Neural crest cell (in vitro differentiated cells): Measurements from ENCODE around the gene COL5A2. TPM values are rescaled to one million over a fixed set of nuclear protein-coding genes. Genes with fewer than 3 reads are reported as not detected.

Source experiments
- DNase-seq: peaks from one replicate; pipeline ENCODE4 v3.0.0; 2021; ENCODE audit warnings: low read depth, mixed read lengths, low spot score
- H3K27ac Mint-ChIP-seq: one replicate; pipeline ENCODE4 v1.8.0; 2021; ENCODE audit warnings: mild to moderate bottlenecking, mixed read lengths; ENCODE audit not compliant: unreplicated experiment
- H3K27me3 Mint-ChIP-seq: 2 replicates; pipeline ENCODE4 v1.8.0; 2021; ENCODE audit warnings: low read depth, mild to moderate bottlenecking, mixed read lengths
- H3K36me3 Mint-ChIP-seq: 2 replicates; pipeline ENCODE4 v1.8.0; 2021; ENCODE audit warnings: low read depth, mild to moderate bottlenecking, mixed read lengths
- H3K4me1 Mint-ChIP-seq: 2 replicates; pipeline ENCODE4 v1.8.0; 2021; ENCODE audit warnings: mixed read lengths
- H3K4me3 Mint-ChIP-seq: one replicate; pipeline ENCODE4 v1.8.0; 2021; ENCODE audit warnings: mild to moderate bottlenecking, mixed read lengths
- H3K9me3 Mint-ChIP-seq: 2 replicates; pipeline ENCODE4 v1.8.0; 2021; ENCODE audit warnings: mixed read lengths
- CTCF ChIP-seq: fragments of 200-600 bp; sonication (generic); conservative IDR thresholded peaks from 2 replicates; pipeline ENCODE4 v1.5.0; 2021; ENCODE audit warnings: antibody characterized with exemption, mild to moderate bottlenecking
- total RNA-seq: library from RNA; stranded (reverse); gene quantifications from 2 replicates; pipeline ENCODE4 v1.2.1, GENCODE V29; 2021

COL5A2 gene
- total RNA-seq, 1 donor from 2014 or later, result 62.6 TPM

- no peaks in the 10 kb centered on the region for H3K36me3 Mint-ChIP-seq
- peaks cover 27% of the 10 kb centered on the region for H3K4me1 Mint-ChIP-seq
- no peaks in the 10 kb centered on the region for H3K9me3 Mint-ChIP-seq
- H3K27me3 Mint-ChIP-seq, result no peaks in the 10 kb centered on the region
- H3K27ac Mint-ChIP-seq, result no peak overlapping the region
- no peak overlapping the region for H3K4me3 Mint-ChIP-seq
- no peak for DNase-seq
- no peak for TF ChIP-seq CTCF
These were observed 62.6 kb downstream of the COL5A2 start for GRCh38 chr2:189116979-189117378.

GRCh38 chr2:189116087-189116486 lies 63.5 kb downstream of the COL5A2 start:
- no peak for DNase-seq
- TF ChIP-seq CTCF, result no peak
- Mint-ChIP-seq H3K4me3 (no peak overlapping the region), H3K9me3 (no peaks in the 10 kb centered on the region), H3K4me1 (peaks cover 31% of the 10 kb centered on the region), H3K27me3 (no peaks in the 10 kb centered on the region), H3K27ac (no peak overlapping the region), H3K36me3 (no peaks in the 10 kb centered on the region)

GRCh38 chr2:189115126-189115525 lies 64.4 kb downstream of the COL5A2 start:
- no peak overlapping the region for H3K4me3 Mint-ChIP-seq
- H3K27ac Mint-ChIP-seq, result no peak overlapping the region
- H3K36me3 Mint-ChIP-seq, result no peaks in the 10 kb centered on the region
- H3K27me3 Mint-ChIP-seq, result no peaks in the 10 kb centered on the region
- TF ChIP-seq CTCF, result peak; percentile 41
- no peak for DNase-seq
- no peaks in the 10 kb centered on the region for H3K9me3 Mint-ChIP-seq
- H3K4me1 Mint-ChIP-seq, result peaks cover 36% of the 10 kb centered on the region

GRCh38 chr2:189113963-189114362 lies 65.6 kb downstream of the COL5A2 start:
- no peaks in the 10 kb centered on the region for H3K36me3 Mint-ChIP-seq
- no peaks in the 10 kb centered on the region for H3K27me3 Mint-ChIP-seq
- no peak for DNase-seq
- H3K4me3 Mint-ChIP-seq, result no peak overlapping the region
- peaks cover 33% of the 10 kb centered on the region for H3K4me1 Mint-ChIP-seq
- no peak overlapping the region for H3K27ac Mint-ChIP-seq
- H3K9me3 Mint-ChIP-seq, result no peaks in the 10 kb centered on the region
- no peak for TF ChIP-seq CTCF

DNA sequence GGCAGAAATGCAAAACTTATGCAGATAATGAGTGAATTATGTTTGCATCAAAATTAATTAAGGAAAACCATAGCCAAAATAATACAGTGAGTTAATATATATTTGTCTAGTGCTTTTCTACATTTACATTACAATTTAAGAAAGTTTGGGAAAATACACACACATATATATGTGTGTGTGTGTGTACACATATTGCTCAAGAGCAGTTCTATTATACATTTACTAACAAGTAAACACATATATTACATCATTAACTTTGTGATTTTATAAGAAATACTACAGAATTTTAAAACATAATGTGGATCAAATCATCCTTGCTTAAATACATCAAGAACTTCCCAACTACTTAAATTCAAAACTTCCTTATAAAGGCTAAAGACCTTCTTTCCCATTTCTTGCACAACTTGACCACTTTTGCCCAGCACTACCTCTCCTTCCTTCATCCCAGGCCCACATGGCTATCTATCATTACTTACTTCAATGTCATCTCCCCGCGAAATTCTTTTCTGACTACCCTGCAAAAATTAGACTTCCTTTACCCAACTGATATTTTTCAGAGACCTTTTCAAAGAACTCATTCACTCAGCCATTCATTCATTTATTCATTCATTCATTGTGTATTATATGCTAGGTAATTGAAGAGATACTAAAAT lies 68.4 kb downstream of the COL5A2 start:
- peak overlapping the region; percentile 1 for H3K27ac Mint-ChIP-seq
- peaks cover 22% of the 10 kb centered on the region for H3K4me1 Mint-ChIP-seq
- no peaks in the 10 kb centered on the region for H3K9me3 Mint-ChIP-seq
- no peak for DNase-seq
- no peak for TF ChIP-seq CTCF
- no peaks in the 10 kb centered on the region for H3K36me3 Mint-ChIP-seq
- H3K4me3 Mint-ChIP-seq, result no peak overlapping the region
- H3K27me3 Mint-ChIP-seq, result no peaks in the 10 kb centered on the region
